Renal cortex interstitium (tissue), 15 donors: ENCODE measurements around the gene NFAT5. TPM values are rescaled to one million over a fixed set of nuclear protein-coding genes. Genes with fewer than 3 reads are reported as not detected.
"Not testable (repeated sequence)": the region's sequence is repeated elsewhere in the genome, so short reads cannot be mapped to it uniquely, and the experiment has no call there.

Experiments used
- DNase-seq, 11 donors: peaks; one replicate each; pipeline ENCODE4 v3.0.0-alpha.2; 2013; ENCODE audit warnings: low read depth in 9 of 11, low spot score in 4 of 11; ENCODE audit errors: extremely low read depth in 1 of 11
- long read RNA-seq, 16 experiments: transcript quantifications; one replicate each; lab custom pipeline, GENCODE V29; 2026
- polyA plus RNA-seq, 3 donors: library from polyadenylated mRNA; unstranded; fragments of 120-200 nt; gene quantifications; one replicate each; pipeline ENCODE4 v1.2.1, GENCODE V29; 2013; ENCODE audit not compliant: insufficient read length in 3 of 3

The NFAT5 gene, protein sequence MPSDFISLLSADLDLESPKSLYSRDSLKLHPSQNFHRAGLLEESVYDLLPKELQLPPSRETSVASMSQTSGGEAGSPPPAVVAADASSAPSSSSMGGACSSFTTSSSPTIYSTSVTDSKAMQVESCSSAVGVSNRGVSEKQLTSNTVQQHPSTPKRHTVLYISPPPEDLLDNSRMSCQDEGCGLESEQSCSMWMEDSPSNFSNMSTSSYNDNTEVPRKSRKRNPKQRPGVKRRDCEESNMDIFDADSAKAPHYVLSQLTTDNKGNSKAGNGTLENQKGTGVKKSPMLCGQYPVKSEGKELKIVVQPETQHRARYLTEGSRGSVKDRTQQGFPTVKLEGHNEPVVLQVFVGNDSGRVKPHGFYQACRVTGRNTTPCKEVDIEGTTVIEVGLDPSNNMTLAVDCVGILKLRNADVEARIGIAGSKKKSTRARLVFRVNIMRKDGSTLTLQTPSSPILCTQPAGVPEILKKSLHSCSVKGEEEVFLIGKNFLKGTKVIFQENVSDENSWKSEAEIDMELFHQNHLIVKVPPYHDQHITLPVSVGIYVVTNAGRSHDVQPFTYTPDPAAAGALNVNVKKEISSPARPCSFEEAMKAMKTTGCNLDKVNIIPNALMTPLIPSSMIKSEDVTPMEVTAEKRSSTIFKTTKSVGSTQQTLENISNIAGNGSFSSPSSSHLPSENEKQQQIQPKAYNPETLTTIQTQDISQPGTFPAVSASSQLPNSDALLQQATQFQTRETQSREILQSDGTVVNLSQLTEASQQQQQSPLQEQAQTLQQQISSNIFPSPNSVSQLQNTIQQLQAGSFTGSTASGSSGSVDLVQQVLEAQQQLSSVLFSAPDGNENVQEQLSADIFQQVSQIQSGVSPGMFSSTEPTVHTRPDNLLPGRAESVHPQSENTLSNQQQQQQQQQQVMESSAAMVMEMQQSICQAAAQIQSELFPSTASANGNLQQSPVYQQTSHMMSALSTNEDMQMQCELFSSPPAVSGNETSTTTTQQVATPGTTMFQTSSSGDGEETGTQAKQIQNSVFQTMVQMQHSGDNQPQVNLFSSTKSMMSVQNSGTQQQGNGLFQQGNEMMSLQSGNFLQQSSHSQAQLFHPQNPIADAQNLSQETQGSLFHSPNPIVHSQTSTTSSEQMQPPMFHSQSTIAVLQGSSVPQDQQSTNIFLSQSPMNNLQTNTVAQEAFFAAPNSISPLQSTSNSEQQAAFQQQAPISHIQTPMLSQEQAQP (N-terminal part only)
- polyA plus RNA-seq, result 10 to 100 TPM; 36.5 to 64.6 (median 42.7) TPM
- long read RNA-seq, donor 1, partial matches to known transcripts, result 0 of 1 reads
- long read RNA-seq, donor 1, other reads (novel, unspliced or antisense), result 0 of 1 reads
- long read RNA-seq, donor 2, partial matches to known transcripts, result 5 of 6 reads
- long read RNA-seq, donor 2, other reads (novel, unspliced or antisense), result 0 of 6 reads
- long read RNA-seq, donor 3, full-length matches to known transcripts, result 2 of 2 reads
- long read RNA-seq, donor 3, partial matches to known transcripts, result 0 of 2 reads
- long read RNA-seq, donor 3, other reads (novel, unspliced or antisense), result 0 of 2 reads
- long read RNA-seq, donor 4, partial matches to known transcripts, result 5 of 8 reads
- long read RNA-seq, donor 4, other reads (novel, unspliced or antisense), result 0 of 8 reads
- long read RNA-seq, donor 5, result 0 reads
- long read RNA-seq, donor 6, transcript NFAT5-211 (2 exons, 850 nt), result major isoform, 8 of 47 reads
- long read RNA-seq, donor 6, partial matches to known transcripts, result 39 of 47 reads
- long read RNA-seq, donor 6, other reads (novel, unspliced or antisense), result 0 of 47 reads
- long read RNA-seq, donor 7, result 0 reads
- long read RNA-seq, donor 8, result 0 reads
- long read RNA-seq, donor 9, result 0 reads
- long read RNA-seq, donor 10, result 0 reads
- long read RNA-seq, donor 11, result 0 reads
- long read RNA-seq, donor 12, result 0 reads
- long read RNA-seq, donor 13, result 0 reads
- long read RNA-seq, donor 14, result 0 reads
- long read RNA-seq, donor 15, partial matches to known transcripts, result 0 of 1 reads
- long read RNA-seq, donor 15, other reads (novel, unspliced or antisense), result 0 of 1 reads
- long read RNA-seq, donor 16, transcript NFAT5-211 (2 exons, 850 nt), result major isoform, 5 of 25 reads
- long read RNA-seq, donor 16, partial matches to known transcripts, result 20 of 25 reads
- long read RNA-seq, donor 16, other reads (novel, unspliced or antisense), result 0 of 25 reads

DNA sequence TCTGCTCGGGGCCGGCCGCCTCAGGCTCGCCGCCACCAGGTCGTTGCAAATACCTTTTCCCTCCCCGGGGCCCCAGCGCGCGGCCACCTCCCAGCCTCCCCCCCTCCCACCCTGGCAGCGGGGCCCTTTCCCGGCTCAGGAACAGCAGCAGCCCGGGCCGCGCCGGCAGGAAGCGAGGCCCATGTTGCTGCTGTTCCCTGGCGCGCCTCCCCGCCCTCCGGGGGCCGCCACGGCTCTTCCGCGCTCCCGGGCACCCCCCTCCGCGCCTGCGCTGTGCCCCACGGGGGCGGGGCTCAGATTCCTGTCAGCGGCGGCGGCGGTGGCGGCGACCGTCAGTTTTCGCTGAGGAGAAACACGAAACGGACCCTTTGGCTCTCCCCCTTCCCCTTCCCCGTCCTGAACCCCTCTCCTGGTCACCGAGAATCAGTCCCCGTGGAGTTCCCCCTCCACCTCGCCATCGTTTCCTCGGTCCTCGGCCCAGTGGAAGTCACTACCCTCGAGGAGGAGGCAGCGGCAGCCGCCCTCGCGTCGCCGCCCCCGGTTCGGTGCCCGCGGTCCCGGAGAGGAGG is at the start of gene NFAT5:
Gene NFAT5 (plus strand): TSS at position 296 of the 569 bp plus-strand sequence. CDS start 336 bp downstream, outside the sequence.
- DNase-seq, result peak; percentile 64 to 92 (median 84)

DNA sequence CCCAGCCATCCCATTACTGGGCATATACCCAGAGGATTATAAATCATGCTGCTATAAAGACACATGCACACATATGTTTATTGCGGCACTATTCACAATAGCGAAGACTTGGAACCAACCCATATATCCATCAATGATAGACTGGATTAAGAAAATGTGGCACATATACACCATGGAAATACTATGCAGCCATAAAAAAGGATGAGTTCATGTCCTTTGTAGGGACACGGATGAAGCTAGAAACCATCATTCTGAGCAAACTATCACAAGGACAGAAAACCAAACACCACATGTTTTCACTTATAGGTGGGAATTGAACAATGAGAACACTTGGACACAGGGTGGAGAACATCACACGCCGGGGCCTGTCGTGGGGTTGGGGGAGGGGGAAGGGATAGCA is 47.9 kb upstream of the NFAT5 start:
- not testable (repeated sequence) for DNase-seq

DNA sequence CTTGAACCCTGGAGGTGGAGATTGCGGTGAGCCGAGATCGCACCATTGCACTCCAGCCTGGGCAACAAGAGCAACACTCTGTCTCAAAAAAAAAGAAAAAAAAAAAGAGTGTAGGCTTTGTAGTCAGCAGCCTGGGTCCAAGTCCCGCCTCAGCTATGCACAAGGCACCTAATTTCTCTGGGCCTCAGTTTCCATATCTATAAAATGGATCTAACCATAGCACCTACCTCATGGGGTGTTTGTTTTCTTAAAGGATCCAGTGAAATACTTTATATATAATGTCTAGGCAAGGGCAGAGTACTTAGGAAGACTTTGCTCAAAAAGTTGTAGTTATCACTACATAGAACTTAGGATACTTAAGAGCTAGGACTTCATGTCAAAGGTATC is 45.4 kb upstream of the NFAT5 start:
- DNase-seq, result no peak

DNA sequence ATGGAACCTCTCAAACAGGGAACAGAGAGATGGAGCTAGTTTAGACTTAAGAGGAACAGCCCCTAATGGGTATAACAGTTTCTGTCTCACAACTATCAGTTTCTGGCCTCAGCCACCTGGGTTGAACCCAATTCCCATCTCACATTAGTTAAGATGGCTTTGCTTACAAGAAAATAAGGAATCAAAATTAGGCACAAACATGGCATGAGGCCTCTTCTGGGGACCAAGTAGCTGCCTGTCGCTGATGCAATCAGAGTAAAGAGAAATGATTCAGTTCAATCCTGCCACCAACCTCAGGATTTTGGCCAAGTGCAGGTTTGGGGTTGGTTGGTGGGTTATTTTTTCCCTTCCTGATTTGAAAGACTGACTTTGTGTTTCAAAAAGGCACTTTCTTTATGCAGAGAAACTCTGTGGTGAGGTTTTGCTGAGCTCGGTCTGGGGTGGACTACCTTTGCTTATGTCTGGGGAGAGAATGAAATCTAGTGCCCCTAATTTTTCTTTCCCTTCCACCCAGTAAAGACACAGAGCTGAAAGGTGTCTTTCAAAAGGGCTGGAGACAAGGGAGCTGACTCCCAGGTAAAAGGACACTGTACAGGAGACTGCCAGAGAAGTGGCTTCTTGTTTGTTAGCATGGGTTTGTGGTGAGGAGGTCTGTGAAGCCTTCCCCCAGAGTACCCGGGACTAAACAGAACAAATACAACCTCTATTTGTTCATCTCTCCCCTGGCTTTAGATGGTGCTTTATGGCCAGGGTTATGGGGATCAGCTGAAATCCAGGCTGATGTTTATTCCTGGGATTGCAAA is 44.8 kb upstream of the NFAT5 start:
- no peak for DNase-seq

DNA sequence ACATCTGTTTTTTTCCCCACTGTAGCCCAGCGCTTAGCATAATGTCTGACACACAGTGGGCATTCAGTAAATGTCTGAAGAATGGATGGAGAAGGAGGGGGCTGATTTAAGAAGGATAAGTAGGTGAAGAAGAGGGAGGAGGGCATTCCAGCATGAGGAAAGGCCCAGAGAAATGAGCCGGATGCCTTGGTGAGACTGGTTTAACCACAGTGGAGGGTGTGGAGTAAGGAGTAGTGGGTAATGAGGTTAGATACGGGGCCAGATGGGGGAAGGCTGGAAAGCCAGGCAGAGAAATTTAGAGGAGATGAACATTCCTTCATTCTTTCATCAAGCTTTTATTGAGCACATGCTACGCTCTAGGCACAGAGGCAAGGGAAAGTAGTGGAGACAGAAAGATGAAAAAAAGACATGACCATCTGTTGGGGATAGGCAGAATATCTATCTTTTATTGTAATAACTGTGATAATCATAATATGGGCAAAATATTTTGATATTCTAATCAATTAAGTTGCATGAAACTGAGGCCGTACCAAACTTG is 43.7 kb upstream of the NFAT5 start:
- DNase-seq, result no peak

DNA sequence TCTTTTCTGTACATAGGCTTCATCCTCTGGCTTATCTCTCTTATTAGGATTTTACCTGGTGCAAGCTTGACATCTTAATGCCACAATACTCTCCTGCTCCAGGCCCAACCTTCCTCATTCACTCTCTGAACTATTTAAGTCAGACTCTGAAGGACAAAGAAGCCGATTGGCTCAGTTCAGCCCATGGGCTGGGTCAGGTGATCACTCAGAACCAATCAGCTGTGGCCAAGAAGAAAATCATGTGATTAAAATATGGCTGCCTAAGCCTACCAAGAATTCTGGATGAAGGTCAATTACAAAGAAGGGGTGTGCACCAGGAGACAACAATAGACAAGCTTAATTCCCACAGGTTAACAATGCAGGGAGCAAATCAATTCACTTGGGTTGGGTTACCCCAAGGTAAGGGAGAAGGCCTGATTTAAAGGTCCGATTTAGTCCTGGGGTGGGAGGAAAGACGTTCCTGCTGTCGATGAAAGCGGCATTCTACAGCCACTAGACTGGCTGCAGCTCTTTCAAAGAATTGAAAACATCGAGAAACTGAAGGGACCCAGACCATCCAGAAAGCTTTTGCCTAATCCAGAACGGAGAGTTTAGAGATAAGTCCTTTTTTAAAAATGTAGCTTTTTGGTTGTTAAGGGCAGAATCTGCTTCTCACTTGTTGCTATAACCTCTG is 42.9 kb upstream of the NFAT5 start:
- DNase-seq, result no peak

DNA sequence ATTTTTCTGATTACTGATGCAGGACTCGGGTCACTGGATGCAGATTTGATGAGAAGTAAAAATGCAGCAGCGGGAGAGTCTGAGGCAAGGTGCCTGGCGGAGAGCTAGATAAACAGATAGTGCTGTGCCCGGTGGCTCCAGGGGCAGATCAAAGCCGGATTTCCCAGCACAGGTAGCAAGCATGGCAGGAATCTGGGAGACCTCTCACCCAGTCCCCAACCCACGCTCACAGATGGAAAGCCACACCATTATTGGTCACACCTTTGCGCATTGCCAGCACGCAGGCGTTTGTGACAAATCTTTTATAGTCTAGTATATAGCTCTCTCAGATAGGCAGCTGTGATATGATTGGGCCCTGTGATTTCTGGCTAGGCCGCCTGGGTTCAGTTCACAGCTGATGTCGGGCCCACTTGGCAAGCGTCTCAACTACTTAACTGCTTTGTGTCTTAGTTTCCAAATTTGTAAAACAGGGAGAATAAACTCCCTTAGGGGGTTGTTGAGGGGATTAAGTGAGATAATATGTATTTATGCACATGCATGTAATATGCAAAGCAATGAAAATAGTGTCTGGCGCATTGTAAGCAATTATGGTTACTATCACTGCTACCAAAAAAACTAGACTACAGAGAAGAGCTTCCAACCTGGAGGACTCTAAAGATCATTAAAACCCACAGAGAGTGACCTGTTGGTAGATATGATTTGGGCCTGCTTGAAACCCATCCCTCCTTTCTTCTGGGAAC is 42.0 kb upstream of the NFAT5 start:
- DNase-seq, result no peak

DNA sequence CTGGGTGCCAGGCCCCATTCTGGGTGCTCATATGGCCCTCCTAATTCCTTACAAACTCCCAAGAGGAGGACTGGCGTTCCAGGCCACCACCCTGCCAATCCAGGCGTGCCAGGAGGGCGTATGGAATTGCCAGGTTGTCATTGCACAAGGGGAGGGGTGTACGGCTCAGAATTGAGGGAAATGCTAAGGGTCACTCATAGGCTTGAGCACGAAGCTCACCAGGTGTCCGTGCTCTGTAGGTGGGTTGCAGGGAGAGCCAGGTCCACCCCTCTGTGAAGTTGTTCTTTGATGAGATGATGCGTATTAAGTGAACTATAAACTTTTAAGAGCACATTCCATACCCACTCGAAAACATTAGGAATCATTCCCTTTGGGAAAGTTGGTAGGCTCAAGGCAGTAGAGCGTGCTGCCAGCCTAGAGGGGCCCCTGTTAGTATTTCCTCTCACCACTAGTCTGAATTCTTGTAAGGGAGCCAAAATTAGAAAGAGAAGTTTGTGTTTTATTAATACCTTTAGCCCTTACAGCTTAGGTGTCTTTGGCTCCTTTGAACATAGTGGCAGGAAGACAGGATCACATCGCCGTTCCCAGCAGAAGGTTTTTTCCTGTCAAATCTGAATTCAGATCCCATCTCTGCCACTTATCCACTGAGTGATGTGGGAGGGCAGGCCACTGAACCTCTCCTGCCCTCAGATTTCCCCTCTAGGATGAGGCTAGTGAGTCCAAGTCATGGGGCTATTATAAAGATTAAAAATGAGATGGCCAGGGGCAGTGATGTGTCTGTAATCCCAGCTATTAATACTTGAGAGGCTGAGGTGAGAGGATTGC is 38.7 kb upstream of the NFAT5 start:
- DNase-seq, result no peak

DNA sequence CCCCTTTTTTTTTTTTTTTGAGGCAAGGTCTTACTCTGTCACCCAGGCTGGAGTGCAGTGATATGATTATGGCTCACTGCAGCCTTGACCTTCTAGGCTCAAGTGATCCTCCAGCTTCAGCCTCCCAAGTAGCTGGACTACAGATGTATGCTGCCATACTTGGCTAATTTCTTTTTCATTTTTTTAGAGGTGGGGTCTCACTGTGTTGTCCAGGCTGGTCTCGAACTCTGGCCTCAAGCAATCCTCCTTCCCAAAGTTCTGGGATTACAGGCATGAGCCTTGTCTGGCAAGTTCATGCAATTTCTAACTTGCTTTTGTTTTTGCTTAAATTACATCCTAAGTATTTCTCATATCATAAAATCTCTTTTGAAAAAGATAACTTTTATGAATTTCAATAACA is 33.8 kb upstream of the NFAT5 start:
- no peak for DNase-seq

DNA sequence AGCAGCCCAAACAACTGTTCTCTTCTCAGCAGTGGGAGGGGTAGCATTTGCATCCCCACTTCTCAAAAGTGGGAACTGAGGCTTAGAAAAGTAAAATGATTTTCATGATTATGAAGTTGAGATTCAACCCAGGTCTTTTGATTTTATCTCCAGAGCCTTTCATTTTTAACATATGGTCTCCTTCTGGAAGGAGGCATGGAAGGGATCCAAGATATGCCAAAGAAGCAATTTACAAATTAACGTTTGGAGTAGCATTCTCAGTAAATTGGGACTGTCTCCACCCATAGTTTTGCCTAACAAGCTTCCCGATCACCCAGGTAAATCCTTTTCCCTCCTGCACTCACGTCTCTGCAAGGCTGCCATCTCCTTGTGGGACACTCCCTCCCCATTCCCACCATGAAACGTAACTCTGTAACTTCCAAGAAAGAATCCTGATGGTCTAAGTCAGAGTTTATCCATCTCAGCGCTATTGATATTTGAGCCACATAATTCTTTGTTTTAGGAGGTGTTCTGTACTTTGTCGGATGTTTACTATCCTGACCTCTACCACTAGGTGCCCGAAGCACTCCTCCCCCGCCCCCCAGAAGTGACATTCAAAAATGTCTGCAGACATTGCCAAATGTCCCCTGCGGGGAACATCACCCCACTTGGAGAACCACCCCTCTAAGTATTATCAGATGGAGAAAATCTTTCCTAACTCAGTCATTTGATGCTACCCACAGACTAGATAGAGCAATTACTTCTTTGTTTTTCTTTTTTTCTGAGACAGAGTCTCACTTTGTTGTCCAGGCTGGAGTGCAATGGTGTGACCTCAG is 32.9 kb upstream of the NFAT5 start:
- no peak for DNase-seq

DNA sequence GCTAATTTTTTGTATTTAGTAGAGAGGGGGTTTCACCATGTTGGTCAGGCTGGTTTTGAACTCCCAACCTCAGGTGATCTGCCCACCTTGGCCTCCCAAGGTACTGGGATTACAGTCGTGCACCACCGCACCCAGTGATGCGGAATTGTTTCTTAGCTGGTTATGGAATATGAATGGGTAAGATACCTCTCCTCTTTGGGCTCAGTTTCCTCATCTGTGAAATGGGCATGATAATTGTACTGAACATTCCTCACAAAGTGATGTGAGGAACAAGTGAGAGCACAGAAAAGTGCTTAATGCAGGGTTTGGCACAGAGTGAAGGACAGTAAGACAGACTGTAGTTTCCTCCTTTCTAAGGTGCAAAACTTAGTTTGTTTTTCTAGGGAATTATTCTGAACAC is 31.0 kb upstream of the NFAT5 start:
- no peak for DNase-seq

DNA sequence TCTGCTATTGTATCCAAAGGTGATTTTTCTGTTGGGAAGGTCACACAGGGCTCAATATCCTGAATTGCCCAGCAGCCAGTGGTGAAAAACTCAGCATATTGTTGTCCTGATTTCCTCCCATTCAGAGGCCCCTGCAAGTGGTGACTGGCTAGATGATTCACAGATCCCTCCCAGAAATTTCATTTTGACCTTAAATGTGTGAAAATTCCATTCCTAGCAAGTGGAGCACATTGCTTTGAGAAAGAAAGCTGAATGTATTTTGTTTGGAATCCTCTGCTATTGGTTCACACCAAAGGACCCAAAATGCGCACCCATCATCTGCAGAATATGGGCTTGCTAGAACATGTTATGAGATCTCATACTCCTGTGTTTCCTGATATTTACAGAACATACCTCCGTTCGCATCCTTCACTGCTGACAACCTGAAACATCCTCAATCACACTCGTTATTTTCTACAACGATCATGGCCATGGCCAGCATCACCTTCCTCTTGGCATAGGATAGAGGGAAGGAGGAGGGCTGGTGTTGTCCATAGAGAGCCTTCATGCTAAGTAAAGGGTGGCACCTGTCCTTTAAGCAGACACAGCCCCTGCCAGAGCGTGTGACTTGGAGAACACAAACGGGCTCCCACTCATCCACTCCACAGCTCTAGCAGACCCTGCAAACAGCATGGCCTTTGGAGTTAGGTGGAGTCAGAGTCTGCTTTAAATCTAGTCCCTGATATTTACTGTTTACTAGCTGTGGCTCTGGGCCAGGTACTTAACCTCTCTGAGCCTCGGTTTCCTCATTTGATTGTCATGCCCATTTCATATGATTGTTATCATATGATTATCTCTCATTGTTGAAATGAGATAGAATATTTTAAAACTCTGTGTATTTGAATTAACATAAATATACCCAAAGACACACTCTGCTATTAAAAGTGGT is 30.4 kb upstream of the NFAT5 start:
- DNase-seq, result no peak
